ENCODE data around the gene TSPYL6.

Gene TSPYL6

GRCh38 chr2:54255230-54256090 is 569 bp downstream of the TSPYL6 start:
- no peak for DNase-seq

DNA sequence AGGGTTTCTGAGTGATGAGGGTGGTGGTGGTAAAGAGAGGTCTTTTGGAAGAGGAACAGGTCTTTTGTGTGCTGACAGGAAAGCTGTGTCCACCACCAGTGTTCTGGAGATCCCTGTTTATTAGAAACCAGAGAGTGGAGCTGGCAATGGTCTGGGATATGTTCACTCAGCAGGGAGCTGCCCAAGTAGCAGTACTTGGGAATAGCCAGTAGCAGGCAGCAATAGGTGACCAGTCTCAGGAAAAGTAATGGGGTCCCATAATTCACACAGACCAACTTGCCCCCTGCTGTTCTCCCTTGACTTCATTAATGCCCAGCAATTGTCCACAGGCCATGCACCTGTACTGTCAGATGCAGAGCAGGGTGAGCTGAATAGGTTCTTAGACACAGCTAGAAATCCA is 1.8 kb downstream of the TSPYL6 start:
- DNase-seq: no peak

DNA sequence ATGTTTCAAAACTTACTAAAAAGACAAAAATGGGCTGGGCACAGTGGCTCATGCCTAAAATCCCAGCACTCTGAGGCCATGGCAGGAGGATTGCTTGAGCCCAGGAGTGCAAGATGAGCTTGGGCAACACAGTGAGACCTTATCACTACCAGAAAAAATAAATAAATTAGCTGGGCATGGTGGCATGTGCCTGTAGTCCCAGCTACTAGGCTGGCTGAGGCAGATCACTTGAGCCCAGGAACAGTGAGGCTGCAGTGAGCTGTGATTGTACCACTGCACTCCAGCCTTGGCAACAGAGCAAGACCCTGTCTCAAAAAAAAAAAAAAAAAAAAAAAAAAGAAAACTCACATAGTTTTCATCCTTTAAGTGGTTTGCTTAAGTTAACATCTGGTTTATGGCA is 6.4 kb downstream of the TSPYL6 start:
- no peak for DNase-seq

- DNase-seq: no peak
Measured at GRCh38 chr2:54247115-54247514, 8.9 kb downstream of the TSPYL6 start.

DNA sequence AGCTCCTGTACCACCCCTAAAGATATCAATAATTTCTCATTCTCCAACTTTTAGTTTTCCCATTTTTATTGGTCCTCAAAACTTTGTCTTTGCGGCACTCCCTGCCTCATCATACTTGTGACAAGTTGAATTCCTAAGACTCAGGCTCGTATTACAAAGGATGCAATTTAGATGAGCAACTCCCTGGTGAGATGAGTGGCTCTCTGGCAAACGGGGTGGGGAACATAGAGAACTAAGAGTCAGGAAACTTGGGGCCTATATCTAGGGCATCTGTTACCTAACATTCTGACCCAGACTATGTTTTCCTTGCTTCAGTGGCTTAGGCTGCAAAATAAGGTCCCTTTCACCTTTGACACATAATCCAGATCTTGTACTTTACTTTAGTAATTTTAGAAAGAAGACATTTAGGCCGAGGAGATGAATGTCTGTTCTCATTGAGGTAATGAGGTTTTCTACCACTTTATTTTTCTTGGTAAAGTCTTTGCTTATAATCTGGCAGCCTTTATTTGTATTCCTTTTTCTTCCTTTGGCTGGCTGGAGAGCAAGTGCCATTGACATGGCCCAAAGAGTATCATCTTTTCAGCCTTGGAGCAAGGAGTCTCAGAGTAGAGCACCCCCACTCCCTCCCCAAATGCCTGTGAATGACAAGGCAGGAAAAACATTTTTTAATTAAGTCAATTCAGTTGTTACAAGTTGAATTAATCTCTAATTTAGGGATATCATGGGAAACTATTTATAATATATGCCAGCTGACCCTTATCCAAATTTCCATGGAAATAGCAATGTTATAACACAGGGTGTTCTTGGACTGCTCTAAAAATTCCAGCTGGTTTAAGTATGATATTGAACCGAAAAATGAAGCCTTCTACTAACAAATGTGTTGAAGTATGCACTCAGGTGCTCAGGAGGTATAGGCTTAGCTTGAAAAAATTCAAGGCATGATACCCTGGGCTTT is 15.2 kb downstream of the TSPYL6 start:
- no peak for DNase-seq

- DNase-seq: peak; percentile 7
Measured at GRCh38 chr2:54239427-54239826, 16.6 kb downstream of the TSPYL6 start.

DNA sequence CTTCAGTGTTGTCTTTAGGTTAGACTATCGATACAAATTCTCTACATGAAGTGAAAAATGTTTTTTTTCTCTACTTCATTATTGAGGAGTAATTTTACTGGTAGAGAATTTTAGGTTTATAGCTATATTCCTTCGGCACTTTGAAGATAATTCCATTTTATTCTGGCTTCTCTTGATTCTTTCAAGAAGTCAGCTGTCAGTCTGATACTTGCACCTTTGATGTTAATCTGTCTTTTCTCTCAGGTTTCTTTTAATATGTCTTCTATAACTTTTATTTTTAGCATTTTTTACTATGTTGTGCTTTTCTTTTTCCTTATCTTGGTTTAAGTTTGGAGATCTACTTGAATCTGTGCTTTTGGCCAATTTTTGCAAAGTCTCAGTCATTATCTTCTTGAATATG is 18.6 kb downstream of the TSPYL6 start:
- no peak for DNase-seq

GRCh38 chr2:54233832-54234649 is 22.0 kb downstream of the TSPYL6 start:
- no peak for DNase-seq

DNA sequence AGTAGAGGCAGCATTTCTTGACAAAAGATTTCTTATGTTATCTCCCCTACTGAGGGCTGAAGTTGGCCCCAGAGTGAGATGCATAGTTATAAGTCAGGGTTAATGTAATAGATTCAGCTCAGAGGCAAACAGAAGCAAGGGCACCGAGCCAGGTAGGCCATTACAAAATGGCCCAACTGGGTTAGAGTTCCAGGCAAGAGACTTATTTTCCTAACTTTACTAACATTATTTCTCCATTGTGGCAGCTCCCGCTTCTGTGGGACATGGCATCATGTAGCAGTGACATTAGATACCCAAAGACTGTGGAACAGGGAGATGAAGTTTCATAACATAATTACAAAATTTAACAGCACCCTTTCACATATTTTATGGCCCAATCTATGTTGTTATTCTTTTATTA is 27.1 kb downstream of the TSPYL6 start:
- no peak for DNase-seq

- no peak for DNase-seq
Measured at GRCh38 chr2:54227798-54228197, 28.2 kb downstream of the TSPYL6 start.

- no peak for DNase-seq
Measured at GRCh38 chr2:54226260-54226659, 29.8 kb downstream of the TSPYL6 start.

GRCh38 chr2:54224997-54225396 is 31.0 kb downstream of the TSPYL6 start:
- DNase-seq: no peak

- no peak for DNase-seq
Measured at GRCh38 chr2:54213082-54213481, 42.9 kb downstream of the TSPYL6 start.

GRCh38 chr2:54212456-54212855 is 43.6 kb downstream of the TSPYL6 start:
- no peak for DNase-seq

- DNase-seq: no peak
Measured at GRCh38 chr2:54209379-54209778, 46.6 kb downstream of the TSPYL6 start.

- DNase-seq: no peak
Measured at GRCh38 chr2:54208364-54209240, 47.4 kb downstream of the TSPYL6 start.

DNA sequence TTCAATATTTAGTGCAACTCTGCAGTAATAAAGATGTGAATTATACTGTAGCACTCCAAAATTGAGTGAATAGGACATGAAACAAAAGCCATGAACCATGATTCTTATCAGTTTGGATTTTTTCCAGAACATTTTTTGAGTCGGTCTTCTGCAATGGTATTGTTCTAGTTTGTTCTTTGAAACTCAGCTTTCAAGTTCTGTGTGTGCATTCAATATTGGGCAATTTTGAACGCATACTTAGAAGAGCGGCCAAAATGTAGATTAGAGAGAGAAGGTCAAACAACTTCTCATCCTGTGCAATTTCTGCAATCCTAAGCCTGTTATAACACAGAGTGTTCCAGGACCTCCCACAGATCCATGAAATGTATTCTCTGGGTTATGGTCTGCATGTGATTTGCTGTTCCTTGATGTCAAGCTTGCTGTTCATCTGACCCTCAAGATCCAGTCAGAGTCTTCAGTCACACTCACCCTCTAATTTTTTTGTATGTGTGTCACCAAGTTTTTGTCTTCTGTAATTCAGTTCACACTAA is 48.3 kb downstream of the TSPYL6 start:
- no peak for DNase-seq

DNA sequence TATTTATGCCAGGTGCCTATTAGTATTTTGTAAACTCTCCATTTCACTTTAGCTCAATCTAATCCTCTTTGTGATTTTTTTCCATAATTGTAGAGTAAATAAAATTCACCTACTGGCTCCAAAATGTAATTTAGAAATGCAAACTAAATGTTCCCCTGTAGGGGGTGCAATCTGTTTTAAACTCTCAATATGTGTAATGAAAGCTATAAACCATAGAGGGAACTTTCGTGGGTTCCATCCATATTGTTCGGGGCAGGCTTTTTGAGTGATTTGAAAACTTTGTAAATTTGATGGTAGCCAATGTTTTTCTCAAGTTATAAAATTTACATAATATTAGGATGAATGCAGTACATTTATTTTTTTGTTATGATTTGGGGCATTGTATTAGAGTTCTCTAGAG is 49.4 kb downstream of the TSPYL6 start:
- peak; percentile 15 for DNase-seq

DNA sequence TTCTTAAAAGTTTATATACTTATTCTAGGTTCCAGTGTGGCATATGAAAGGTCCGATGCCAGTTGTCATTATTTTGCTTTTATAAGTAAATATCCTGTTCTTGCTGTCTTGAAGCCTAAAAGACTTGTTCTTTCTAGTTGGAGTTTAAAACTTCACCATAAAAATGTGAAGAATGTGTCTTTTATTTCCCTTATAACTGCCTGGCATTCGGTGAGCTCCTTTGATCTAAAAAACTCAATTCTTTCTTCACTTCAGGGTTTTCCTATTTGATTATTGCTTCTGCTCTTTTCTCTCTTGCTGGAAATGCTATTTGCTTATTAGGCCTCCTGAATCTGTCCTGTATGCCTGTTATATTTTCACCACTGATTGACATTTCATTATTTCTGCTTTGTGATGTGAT is 51.6 kb downstream of the TSPYL6 start:
- DNase-seq: no peak

Measured in NCI-H524 treated with DMSO at 0.1 percent for 48 hours (cell line).